HG03378 (cell line): ENCODE data around the gene XPNPEP1.

ENCODE experiments used
- ATAC-seq: cut with Tn5 transposase; IDR thresholded peaks from one replicate; pipeline ENCODE4 v1.9.1; 2021; ENCODE audit warnings: mild to moderate bottlenecking, moderate library complexity; ENCODE audit not compliant: unreplicated experiment

XPNPEP1 gene

DNA sequence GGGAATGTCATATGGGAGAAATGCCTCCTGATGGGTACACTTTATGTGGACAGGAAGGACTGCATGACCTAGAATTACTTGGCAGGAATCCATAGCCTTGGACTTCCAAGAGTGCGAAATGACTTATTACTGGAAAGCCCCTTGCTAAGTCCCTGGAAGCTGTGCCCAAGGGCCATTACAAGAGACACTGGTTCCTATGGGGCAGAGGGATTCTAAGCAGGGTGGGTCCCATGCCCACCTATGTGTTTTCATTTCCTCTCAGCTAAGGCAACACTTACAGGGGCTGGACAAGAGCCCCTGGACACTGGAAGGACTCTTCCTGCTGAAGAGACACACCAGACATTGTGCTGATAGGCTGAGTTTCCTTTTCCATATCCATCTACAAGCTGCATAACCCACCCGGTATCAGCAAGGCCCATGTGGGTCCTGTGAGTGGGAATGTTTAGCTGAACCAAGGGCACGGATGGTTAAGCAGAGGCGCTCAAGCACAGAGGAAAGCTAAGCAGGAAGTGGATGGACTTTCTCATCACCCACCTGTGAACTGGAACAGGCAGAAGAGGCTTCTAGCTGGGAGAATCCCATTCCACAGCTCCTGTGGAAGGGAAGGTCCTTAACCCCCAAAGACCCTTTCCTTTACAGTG is 56.2 kb downstream of the XPNPEP1 start:
- no peak for ATAC-seq

DNA sequence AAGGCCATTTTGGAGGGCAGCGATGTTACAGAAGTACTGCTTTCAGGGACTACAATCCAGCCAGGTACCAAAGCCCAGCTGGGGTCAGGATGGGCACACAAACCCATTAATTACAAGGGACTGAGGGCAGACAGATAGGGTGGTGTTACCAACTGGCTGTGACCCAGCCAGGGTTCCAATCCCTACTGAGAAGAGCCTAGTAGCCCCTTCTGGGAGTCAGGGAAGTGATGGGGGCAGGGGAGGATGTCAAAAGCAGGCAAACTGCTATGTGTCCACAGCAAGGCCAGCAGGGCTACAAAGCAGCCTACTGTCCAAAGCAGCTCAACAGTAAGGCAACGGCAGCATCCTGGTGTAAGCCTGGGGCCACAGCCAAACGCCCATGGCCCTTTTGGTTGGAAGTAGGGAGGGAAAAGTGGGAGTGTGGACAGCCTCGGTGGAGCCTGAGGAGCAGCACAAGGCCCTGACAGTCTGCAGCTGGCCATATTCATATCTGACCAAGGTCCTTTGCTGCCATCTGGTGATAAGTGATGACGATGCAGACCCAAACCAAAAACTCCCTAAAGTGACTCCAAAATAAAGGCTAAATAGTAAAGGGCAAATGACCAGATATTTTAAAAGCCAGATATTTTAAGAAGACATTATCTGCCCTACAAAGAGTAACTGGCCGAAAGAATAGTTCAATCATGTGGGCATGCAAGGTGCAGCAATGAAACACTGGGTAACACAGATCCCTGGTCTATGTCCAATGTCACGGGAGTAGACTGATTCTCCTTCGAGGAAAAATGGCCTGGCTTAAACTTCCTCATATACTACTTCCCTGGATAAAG is 56.9 kb downstream of the XPNPEP1 start:
- ATAC-seq: no peak

DNA sequence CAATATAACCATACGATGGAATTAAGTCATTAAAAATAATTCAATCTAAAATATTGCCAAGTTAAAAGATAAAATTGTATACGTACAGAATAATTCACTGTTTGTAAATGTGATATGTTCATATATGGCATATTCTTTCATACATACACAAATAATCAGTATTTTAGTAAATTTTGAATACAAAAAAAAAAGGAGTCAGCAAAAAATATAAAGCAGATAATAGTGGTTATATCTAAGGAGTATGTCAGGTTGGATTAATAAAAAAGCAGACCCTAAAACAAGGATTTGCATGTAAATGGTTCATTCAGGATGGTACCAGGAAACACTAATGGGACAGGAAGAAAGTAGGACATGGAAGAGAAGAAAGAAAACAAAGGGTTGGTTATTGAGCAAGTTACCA is 59.5 kb downstream of the XPNPEP1 start:
- ATAC-seq: no peak

DNA sequence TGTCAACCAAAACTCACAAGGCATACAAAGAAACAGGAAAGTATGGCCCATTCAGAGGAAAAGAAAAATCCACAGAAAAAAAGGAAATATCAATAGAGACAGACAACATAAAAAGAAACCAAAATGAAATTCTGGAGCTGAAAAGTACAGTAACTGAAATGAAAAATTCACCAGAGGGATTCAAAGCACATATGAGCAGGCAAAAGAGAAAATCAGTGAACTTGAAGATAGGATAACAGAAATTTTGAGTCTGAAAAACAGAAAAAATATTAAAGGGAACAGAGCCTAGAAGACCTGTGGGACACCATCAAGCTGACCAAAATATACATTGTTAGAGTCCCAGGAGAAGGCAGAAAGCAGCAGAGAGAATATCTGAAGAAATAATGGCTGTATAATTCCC is 60.6 kb downstream of the XPNPEP1 start:
- no peak for ATAC-seq

DNA sequence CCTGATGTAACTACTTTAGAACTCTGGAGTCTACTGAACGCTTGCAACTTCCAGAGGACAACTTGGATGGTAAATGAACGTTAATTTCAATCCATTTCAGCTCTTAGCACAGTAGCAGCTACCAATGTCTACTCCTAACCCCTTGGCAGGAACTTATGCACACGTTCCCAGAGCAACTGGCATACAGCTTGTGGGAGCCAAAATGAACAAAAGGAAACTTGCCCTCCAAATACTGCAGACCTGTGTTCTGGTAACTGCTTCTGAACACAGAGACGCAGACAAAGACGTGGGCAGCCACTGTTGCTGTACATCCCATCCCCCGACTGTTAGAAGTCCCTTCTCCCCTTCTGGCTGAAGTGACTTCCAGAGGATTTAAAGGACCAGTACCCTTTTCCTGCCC is 61.3 kb downstream of the XPNPEP1 start:
- ATAC-seq: no peak

DNA sequence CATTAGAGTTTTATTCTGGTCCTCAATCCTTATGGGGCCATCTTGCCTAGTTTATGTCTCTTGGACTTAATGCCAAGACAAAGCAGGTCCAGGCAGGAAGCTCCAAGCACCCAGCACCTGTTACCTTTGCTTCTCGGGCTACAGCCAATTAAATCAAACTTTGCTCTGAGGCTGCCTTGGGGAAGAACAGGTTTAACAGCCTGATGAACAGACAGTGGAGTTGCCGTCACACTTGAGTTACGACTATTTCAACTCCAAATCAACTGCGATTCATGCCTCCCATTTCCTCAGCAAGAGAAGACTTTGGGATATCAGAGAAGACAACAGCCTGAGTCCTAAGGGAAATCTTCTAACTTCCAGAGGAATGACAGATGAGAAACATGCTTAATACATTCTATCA is 62.2 kb downstream of the XPNPEP1 start:
- ATAC-seq: no peak

DNA sequence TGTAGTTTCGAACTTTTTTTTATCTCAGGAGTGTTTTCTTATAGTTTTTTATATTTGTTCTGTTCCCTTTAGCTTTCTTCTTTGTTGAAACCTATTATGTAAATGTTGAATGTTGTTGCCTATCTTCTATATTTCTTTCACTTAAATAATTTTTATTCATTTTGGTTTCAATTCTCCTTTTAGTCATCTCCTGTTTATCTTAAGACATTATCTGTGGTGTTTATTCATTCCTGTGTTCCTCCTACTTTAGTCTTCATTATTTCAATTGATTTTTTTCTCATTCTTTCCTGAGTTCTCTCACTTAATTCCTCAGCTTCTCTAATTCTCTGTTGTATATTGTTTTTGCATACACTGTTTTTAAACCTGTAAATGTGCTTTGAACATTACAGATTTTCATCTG is 64.1 kb downstream of the XPNPEP1 start:
- ATAC-seq: no peak

DNA sequence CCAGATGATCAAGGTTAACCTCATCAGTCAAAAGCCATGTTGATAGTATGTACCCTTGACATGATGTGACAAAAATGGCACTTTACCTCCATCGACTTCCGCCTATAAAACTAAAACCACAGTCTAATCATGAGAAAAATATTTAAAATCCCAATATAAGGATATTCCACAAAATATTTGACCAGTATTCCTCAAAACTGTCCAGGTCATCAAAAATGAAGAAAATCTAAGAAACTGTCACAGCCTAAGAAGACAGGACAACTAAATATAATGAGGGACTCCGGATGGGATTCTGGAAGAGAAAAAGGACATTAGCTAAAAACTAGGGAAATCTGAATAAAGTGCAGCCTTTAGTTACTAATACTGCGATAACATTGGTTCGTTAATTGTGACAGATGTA is 67.6 kb downstream of the XPNPEP1 start:
- no peak for ATAC-seq

DNA sequence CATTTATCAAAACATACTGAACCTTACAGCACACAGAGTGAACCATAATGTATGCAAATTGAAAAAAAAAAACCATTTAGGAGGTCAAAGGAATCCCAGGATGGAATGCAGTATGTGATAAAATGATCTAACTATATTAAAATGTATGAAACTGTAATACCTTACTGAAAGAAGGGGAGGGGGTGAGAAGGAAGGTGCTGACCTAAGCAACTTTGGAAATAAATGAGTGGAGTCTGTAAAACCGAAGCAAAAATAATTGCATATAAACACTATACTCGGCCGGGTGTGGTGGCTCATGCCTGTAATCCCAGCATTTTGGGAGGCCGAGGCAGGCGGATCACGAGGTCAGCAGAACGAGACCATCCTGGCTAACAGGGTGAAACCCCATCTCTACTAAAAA is 69.4 kb downstream of the XPNPEP1 start:
- no peak for ATAC-seq

DNA sequence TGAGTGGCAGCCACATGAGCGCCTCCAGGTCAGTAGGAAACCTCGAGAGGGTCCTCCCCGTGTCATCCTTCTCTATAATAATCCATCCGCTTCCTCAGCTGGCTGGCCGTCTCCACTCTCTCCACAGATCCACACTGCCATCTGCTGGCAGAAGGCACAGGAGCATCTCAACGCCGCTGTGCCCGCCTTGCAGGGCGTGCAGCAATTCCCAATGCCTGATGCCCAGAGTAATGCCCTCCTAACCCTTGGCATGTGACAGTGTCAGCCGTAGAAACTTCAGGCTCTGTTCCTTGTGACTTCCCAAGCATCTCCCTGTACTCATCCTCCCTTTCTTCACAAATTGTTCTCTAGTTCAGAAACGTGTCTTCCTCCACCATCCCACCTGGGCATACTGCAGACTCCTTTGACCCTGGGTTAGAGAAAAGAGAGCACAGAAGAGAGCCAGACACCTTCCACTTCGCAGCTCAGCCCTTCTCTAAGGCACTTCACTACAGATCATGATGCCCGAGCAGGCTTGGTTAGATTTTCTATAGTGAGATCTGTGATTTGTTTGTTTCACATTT is 70.8 kb downstream of the XPNPEP1 start:
- peak; percentile 92 for ATAC-seq

DNA sequence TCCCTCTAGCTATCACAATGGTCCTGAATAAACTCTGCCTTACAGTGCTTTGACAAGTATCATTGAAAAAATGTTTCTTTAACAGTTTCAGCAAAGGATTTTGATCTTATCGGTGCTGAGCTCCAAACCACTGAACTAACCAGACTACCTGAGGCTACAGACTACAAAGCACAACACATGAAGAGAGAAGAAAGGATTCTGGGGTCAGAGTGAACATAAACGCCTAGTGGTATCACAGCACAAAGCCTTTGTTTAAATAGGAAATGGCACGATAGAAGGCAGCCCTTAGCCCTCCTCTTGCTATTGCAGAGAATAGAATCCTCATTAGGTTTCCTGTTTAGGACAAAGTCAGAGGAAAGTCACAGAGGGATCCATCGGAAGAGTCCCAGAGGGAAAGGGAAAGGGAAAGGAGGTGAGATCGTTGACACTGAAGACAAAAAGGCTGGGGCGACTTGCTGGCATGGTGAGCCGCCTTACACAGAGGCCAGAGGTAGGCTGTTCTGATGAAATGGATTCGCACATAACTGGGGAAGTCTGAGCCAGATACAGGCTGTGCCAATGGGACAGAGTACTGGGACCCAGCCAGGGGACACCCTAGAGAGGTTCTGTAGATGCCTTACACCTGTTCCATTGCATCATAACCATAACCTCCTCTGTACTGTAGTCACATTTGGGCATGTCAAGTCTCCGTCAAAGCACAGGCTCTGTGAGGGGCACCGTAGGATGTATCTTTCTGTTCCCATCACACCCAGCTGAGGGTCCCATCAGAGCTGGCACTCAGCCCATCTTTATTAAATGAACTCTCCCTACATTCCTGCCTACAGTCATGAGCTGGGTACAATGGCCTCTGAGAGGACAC is 71.5 kb downstream of the XPNPEP1 start:
- ATAC-seq: peak; percentile 16

DNA sequence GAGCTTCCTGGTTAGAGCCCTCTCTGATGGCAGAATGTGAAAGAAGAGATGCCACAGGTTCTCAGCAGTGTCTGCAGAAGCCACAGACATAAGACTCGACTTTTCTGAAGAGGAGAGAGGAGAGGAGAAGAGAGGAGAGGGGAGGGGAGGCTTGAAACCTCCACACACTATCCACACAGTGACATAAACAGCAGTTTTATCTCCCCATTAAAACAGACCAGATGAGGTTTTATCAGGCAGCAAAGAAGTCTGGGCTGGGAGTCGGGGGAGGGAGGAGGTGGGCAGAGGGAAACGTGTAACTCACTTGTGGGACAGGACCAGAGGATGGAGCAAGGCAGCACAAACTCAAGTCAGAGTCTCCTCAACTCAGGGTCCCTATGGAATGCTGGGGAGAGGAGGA is 76.5 kb downstream of the XPNPEP1 start:
- no peak for ATAC-seq

DNA sequence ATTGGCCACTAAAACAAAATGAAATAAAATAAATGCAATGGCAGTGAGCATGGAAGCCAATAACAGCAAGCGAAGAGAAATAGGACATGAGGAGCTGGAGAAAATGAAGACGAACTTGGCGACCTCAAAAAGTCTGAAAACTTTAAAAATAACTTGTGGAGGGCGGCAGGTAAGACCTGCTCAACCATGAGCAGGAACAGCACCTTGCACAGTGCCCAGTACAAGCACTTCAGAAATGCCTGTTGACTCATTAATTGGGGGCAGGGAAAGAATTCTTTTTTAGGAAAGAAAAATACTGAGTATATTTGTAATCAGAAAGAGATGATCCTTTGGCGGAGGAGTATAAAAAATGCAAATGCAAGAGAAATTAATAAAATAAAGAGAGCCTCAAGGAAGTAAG is 78.0 kb downstream of the XPNPEP1 start:
- no peak for ATAC-seq

DNA sequence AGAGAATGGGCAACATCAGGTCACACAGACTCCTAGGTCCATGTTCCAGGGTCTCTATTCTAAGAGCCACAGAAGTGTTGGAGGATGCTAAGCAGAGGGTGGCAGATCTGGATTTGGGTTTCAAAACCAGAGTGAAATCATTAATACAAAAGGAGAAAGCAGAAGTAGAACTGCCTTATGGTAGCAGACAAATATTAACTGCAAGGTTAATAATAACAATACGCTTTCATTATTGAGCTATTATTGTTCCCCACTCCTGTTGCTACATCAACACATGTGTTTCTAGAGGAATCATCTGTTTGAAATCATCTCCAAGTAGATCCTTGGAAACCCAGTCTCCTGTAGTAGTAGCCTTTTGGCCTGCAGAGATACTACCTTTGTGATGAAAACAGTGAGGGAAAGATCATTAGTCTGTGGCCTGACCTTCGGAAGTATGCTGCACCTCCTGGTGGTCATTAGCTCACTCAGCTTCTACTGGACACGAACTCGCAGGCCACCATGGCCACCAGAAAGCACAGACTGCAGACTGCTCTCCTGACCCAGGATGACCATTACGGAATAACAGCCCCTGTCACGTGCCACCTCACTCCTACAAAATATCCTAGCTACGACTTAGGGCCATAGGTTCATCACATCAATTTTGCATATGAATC is 84.6 kb downstream of the XPNPEP1 start:
- ATAC-seq: no peak

DNA sequence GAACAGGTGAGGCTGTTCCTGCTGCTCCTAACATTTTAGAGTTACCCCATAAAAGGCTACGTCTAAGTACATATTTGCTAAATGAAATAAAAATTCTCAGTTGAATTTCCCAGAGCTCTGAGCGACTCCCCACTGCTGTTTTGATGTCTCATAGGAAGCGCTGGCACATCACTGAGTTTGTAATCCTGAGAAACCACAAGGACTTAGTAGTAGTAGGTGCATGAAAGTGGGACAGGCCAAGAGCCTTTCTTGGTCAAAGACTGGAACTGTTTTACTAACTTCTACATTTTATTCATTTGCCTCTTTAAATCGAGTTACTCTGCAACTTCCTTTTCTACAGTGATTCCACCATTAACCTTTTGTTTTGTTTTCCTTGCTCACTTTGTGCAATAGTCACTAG is 85.9 kb downstream of the XPNPEP1 start:
- no peak for ATAC-seq

DNA sequence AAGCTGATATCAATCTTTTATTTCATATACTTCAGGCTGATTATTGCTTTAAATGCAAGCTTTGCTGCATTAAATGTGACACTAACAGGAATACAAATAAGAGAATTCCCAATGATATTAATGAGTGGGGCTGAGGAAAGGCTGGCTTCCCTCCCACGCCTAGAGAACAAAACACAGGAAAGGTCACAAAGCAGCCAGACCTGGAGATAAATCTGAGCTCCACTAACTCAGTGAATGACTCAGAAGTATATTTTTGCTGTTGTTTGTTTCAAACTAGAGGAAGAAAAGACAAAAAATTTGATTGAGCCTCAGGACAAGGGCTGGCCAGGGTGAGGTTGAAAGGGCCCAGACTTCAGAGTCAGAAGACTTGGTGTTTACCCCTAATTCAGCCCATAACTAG is 88.1 kb downstream of the XPNPEP1 start:
- no peak for ATAC-seq

DNA sequence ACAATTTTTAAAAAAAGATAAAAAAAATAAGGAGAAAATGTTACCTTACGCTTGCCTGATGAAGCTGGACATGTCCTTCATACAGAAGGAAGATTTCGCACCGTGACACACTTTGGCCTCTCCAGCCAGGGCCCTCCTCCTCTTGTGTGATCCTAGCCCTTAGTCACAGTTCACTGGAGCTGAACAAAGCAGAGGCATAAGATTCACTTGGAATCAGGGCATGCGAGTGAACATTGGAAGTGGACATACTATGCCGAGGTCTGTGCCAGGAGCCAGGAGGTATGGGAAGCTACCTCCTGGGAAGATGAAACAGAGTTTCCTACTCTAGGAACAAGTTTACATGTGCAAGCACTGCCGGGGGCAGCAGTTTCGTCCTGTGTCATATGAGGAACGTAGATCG is 91.5 kb downstream of the XPNPEP1 start:
- ATAC-seq: no peak

DNA sequence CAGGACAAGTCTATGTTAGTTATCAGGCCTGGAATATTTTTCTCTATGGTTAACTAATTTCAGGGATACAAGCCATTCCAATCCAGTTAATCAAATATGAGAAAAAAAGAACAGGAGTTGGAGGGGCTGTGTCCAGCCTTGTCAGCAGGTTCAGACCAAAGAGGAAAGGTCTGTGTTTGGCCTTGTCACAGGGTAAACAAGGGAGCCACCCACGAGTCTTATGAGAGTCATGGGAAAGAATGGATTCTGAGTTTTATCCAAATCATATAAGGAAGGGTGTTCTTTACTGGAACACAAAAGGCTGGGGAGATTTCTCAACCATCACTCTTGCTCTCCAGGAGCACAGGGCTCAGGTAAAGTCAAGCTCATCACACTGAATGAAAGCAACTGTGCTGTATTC is 99.1 kb downstream of the XPNPEP1 start:
- no peak for ATAC-seq

DNA sequence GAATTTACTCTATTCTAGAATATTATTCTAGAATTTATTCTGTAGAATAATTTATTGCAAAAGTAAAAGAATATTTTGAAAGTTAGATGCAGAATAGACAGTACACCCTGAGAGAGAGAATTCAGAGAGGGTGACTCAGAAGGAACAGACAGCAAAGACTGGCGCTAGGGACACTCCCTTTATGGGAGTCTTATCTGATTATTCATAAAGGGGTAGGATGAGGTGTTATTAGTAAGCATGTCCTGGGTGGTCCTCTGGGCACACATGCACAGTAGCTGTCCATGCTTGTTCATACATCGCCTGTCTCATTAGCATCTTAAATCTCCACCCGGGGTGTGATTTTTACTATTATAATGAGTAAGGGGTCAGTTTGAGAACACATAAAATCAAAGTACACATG is 100.1 kb downstream of the XPNPEP1 start:
- no peak for ATAC-seq

DNA sequence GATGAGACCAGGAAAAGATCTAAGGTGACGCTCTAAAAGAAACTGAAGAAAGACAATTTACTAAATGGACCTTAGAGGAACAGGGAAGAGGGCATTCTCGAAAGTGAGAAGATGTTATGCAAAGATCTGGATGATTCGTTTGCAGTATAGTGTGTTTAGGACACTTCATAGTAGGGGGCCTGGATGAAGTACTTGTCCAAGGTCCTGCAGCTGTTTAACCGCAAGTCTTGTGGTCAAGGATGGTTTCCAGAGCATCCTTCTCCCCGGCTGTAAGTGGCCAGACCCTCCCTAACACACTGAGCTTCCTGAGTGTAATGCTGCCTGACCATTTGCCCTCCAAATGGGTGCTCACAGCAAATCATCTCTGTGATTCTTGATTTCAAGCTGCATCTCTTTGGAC is 101.6 kb downstream of the XPNPEP1 start:
- ATAC-seq: no peak
